DMS114 treated with DMSO at 0.1 percent for 48 hours (cell line): ENCODE results near the gene HLA-C.
A peak's percentile ranks its signal among the peaks of the same experiment; 100 is the strongest.
"Not testable (repeated sequence)": the region's sequence is repeated elsewhere in the genome, so short reads cannot be mapped to it uniquely, and the experiment has no call there.

ENCODE experiments used
- DNase-seq: peaks from one replicate; lab custom pipeline; 2025; ENCODE audit not compliant: unreplicated experiment; lab: John Stamatoyannopoulos, UW

The HLA-C gene

DNA sequence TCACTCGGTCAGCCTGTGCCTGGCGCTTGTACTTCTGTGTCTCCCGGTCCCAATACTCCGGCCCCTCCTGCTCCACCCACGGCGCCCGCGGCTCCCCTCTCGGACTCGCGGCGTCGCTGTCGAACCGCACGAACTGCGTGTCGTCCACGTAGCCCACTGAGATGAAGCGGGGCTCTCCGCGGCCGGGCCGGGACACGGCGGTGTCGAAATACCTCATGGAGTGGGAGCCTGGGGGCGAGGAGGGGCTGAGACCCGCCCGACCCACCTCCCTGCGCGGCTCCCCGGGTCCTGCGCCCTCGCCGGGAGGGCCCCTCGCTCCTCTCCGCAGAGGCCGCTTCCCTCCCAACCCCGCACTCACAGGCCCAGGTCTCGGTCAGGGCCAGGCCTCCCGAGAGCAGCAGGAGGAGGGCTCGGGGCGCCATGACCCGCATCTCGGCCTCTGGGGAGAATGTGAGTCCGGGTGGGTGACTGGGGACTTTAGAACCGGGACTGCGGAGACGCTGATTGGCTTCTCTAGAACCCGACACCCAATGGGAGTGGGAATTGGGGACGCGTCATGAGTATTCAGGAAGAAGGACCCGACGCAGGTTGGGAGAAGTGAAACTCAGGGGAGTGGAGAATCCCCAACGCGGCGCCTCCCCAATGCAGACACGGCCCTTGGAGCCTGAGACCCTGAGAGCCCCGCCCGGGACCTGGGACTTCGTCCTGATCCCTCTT, at the start of gene HLA-C:
Gene HLA-C, minus strand, starts transcription at position 452 of the 717 bp plus-strand sequence. Its CDS starts 21 bp downstream, at position 431.
- peak; percentile 95 for DNase-seq

DNA sequence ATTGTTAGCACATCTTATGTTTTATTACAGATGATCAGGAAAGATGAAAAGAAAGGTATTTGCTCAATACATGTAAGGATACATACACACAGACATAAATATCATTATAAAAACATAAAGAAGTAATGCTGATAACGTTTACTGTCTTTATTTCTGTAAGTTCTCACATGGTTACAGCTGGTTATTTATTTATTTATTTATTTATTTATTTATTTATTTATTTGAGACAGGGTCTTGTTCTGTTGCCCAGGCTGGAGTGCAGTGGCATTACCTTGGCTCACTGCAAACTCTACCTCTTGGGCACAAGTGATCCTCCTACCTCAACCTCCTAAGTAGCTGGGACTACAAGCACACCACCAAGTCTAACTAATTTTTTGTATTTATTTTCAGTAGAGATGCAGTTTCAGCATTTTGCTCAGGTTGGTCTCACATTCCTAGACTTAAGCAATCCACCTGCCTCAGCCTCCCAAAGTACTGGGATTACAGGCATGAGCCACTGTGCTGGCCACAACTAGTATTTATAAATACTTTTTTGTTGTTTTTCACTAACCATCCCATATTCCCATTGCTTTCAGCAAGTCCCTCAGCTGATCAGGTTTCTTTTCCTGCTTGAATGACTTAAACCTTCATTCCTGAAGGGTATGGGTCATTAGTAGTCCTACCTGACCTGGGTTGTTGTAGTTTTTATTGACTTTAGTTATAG, 49.3 kb upstream of the HLA-C start:
- no peak for DNase-seq

DNA sequence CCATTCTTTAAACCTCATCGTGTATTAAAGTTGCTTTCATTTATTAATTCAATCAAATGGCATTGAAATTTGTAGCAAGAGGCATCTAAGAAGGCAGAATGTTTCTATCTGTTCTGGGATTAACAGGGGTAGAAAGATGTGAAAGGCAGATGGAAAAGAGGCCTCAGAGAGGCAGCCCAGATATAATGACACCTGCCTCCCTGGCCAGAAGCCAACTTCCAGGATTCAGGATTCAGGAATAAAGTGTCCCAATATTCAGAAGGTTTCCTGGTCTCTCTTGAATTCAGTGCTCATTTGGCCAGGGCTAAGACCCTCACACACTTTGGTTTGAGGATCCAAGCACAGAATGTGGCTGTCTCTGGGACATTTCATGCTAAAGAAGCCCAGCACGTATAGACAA, 45.1 kb upstream of the HLA-C start:
- DNase-seq, result no peak

DNA sequence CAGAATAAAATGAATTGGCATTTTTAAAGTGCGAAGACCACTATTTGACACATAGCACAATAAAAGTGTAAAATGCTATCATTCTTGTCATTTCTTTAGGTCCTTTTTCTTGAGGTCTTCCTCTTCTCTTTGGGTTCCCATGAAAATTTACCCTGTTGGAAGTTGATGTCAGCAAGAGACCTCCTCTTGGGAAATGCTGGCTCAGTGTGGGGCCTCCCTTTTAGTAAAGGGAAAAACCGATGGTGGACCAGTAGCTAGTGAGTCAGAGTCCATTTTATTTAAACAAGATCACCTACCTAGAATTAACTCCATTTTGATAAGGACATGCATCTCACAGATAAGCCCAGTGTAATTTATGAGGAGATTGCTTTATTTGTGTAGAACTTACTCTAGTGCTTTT, 37.7 kb upstream of the HLA-C start:
- no peak for DNase-seq

DNA sequence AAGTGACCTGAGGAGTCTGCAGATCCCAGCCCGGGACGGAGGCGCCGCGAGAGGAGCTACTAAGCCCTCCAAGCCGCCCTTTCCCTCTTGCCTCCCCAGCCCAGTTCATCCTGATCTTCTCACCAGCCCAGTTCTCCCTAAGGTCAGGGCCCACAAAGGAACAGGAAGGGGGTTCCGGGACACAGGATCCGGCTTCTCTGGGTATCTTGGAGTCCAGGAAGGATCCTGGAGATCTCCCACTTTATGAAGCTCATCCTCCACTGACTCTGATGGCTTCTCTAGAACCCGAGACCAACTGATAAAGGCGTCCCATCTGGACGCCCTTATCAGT, 36.9 kb upstream of the HLA-C start:
- DNase-seq, result no peak

DNA sequence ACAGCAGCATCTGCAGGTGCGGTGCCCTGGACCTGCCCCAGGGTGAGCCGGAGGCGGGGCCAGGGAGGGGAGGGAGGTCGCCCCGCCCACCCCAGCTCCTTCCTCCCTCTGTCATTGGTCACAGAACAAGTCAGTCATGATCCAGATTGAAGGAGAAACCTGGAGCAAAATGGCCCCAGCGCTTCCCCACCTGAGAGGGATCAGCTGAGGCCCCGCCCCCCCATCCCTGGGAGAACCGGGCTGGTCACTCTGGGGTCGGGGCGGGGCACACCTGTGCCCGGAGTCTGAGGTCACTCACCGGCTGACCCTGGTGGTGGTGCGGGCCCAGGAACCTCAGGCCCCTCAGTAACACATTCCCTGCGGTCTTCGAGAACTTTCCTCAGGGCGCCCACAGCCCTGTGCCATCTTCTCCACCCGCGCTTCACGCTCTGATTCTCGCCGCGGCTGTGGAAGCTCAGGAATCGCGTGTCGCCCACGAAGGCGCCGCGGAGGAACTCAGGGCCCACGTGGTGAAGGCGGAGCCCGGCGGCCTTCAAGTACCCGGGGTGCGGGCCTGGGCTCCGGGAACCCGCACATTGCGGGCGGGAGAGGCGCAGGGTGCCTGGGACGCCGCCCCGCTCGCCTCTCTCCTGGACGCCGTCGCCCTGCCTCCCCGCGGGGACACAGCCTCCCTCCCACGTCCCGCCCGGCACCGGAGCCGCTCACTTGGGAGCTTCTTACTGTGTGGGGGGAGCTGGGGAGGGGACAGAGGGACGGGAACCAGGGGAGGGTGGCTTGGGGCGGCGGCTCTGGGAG, 36.4 kb upstream of the HLA-C start:
- DNase-seq, result no peak

DNA sequence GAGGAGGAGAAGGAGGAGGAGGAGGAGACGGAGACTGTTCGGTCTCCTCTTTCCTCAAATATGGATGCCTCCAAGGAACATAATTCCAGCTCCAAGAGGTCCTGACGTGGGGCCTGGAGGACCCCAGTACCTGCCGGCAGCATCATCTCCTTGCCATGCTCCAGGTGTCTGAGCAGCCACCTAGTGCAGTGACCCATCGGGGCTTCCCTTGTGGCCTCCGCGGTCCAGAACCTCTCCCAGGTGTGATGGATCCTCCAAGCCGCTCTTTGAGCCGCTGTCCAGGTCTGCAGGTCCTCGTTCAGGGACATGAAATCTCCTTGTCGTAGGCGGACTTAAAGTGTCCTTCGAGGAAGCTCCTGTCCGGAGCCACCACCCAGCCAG, 35.8 kb upstream of the HLA-C start:
- DNase-seq, result no peak

DNA sequence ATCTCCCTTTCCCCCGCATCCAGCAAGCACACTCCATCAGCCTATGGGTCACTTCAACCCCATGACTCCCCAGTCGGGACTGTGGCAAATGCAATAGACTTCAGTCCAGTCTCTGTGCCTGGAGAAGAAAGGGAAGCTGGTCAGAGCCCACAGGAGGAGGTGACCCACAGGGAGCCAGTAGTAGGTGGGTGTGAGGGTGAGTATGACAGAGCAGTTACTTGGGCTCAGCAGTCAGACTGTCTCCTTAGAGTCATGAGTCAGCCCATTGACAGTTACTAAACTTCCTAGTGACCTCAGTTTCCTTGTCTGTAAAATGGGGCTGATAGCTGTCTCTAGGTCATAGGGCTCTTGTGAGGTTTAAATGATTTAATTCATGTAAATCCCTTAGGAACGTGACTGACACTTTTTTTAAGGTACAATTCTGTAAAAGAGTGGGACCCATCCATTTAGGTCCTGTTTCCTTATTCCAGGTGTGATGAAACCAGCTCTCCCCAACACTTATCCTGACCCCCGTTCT, 33.9 kb upstream of the HLA-C start:
- DNase-seq, result no peak

DNA sequence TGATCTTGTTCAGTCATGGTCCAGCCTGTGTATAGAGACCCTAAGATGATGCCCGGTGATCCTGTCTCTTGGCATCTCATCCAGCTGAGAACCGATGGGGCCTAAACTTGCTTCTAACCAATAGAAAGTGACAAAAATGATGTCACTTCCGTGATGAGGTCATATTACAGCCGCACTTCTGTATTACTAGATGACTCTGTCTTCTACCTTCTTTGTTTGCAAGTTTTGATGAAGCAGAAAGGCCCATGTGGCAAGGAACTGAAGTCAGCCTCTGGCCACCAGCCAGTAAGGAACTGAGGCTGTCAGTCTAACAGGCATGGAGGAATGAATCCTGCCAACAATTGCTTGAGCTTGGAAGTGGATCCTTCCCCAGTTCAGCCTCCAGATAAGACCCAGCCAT, 32.8 kb upstream of the HLA-C start:
- no peak for DNase-seq

DNA sequence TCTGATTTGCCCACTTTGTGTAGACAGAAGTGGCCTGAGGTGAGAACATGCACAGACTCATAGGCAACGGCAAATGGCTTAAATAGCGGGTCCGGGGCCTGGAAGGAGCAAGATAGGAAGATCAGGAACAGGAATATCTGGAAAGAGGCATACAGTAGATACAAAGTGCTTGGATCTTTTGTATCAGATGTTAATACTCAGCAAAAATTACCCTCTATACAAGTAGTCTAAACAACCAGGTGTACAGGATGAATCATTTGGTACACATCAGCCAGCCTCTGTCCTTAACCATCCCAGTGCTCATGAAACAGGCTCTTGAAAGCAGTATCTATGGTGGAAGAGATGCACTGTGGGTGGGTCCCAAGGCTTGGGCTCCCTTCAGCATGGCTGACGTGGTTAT, 28.9 kb upstream of the HLA-C start:
- no peak for DNase-seq

DNA sequence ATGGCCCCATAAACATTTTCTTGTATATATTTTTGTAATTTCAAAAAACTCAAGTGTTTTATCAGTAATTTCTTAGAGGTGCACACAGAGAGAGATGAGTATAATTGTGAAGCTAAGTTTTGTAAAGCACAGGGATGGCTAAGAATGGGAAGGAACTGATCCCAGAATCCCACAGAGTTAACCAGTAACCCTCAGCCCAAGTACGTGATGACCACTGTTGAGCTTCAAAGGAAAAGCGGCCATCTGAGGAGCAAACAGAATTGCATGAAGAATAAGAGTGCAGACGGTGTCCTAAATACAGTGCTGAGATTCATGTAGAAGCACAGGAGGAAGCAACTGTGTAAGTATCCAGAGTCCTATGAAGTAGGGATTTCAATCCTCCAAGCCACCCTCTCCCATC, 28.1 kb upstream of the HLA-C start:
- no peak for DNase-seq

DNA sequence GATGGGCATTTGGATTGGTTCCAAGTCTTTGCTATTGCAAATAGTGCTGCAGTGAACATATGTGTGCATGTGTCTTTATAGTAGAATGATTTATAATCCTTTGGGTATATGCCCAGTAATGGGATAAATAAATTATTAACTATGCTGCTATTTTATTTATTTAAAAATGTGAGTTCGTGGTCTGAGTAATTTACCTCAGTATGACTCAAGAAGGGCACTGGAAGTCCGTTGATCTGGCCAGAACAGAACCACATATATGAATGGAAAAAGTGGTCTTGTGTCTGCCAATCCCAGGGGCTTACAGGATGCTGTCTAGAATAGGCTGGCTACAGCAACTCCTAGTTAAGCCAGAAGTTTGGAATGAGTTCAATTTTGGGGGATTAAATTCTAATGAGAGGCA, 27.6 kb upstream of the HLA-C start:
- DNase-seq, result no peak

DNA sequence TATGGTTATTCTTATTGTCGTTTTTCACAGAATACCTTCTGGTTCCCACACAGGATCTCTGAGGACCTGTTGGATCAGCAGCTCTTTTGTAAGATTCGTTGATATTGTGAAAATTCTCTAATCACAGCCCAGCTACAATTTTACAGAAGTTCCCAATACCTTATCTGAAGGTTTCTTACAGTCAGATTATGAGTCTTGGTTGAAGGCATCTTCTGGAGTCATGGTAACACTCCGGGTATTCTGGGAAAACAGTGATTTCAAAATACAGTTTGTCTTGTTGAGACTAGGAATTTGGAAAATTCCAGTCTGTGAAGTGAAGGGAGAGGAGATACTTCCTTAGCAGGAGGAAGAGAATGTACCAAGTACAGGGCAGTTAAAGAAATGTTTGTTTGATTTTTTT, 22.2 kb upstream of the HLA-C start:
- DNase-seq, result no peak

DNA sequence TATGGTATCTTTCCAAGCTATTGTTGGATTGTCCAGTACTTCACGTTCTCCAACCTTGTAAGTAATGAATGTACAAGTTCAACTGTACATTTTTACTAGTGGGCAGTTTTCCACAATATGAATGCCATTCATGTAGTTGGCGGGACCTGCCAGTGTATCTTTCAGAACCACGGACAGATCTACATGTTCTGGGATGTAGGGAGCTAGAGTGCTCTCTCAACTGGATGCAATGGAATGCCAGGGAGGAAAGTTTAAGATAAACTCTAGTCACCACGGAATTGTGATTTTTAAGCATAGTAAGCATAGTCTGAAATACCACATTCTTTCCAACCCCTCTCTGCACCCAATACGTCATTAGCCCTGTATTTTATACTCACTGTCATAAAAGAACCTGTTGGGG, 21.5 kb upstream of the HLA-C start:
- DNase-seq, result no peak

DNA sequence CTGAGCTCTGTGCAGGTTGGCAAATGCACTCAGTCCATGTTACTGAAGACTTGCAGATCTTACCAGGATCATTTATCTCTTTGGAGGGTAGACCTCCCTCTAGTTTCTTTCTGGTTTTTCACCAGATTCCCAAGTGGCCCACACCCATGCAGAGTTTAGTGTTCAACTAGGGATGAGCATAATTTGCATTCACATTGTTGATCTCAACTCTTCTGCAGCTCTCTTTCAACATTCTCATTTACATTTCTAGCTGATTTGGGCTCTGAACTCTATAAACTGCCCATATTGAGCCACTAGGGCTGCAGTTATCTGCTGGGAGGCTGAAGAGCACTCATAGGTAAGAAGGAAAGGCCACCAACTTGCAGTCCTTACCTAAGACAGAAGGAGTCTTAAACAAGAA, 17.9 kb upstream of the HLA-C start:
- DNase-seq, result no peak

DNA sequence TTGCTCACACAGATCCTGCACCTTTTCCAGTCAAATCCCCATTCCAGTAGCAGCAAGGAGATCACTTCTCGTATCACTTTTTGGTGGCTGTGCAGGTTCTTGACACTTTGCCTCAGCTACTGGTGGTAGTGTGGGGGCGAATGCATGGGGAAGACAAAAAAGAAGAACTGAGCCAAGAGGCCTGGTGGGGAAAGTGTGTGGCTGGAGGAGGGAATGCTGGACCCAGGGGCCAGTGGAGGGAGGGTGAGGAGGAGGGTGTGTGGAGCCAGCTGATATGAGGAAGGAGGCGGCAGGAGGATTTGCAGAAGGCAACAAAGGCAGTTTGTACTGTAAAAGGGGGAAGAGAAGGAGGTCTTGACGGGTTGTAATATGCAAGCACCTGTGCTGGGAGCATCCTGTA, 15.7 kb upstream of the HLA-C start:
- no peak for DNase-seq

DNA sequence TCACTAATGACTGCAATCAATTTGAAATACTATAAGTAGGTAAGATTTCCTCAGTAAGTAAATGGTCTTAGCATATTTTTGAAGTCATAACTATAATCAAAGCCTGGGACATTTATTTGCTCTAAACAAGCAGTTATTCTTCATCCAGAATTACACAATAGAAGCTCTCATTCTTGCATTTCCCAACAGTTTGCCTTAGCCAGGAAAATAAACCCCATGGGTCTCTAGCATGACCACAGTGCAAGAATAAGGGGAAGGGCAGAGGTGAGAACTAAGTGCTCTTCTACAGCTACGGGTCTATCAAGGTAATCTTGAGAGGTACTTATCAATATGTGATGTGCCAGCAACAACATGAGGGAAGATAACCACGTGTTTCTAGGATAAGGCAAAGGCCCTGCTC, 14.1 kb upstream of the HLA-C start:
- no peak for DNase-seq

DNA sequence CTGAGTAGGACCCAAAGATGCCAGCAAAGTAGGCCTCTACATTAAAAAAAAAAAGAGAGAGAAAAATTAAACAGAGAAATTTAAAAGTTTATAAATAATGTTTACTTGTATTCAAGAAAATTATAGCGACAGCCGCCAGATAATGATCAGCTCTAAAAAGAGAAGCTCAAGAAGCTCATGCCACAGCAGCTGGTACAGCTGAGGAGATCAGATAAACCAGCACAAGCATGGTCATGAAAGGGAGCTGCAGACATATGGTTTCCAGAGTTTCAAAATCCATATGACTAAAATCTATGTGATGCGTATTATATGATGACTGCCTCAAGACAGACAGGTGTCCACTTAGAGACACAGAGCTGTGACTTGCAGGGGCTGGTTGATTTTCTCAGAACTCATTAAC, 13.6 kb upstream of the HLA-C start:
- DNase-seq, result no peak

DNA sequence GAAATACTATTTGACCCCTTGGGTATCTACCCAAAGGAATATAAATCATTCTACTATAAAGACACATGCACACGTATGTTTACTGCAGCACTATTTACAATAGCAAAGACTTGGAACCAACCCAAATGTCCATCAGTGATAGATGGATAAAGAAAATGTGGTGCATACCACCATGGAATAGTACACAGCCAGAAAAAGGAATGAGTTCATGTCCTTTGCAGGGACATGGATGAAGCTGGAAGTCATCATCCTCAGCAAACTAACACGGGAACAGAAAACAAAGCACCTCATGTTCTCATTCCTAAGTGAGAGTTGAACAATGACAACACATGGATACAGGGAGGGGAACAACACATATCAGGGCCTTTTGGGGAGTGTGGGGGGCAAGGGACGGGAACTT, 7.8 kb upstream of the HLA-C start:
- not testable (repeated sequence) for DNase-seq

DNA sequence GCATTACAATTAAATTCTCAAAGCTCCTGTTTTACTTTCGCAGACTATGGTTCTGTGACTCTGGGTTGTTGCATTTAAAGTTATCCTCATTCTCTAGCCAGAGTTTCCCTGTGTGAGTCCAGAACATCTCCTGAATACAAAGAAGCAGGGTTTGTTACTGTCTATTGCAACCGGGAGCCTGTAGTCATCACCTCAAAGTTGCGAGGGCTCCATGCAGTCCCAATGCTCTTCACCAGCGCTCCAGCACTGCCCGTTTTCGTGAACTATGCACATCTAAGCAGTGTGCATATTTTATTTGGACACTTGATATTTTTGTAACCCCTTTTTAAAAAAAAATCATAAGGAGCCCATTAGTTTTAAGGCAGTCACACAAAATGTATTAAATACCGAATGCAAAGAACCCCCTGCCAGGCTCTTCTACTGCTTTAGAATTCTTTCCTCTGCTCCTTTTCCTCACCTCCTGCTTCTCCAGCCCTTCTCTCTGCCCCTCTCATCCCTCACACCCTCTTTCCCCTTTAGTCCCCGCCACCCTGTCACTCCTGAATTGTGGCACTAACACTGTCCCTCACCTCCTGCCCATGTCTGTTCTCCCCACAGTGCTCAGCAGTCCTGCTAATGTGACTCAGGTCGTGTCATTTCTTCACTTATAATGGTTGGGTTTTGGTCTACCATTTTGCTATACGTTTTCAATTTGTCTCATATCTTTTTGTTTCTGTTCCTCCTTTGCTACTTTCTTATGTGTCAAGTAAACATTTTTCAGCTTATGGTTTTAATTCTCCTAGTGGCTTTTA, 1.1 kb upstream of the HLA-C start:
- DNase-seq, result peak; percentile 13

DNA sequence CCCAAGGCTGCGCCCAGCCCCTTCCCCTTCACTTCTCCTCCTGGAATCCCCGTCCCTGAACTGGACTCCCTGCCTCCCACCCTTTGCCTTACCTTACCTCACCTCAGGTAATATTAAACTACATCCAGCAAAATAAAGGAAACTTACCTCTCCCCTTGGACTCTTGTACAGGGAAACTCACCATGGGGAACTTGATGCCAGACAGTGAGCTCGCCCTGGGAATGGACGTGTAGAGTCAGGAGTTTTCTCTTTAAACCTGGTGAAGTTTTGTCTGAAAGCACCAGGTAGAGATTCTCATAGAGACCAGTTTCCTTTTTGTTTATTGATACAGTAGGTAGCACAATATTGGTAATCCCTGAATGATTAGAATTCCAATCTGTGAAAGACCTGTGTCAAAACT, 544 bp upstream of the HLA-C start:
- DNase-seq, result no peak
